A549 treated with dexamethasone at 1 μM for 4 hours (cell line): ENCODE data around the gene SPDYE17. TPM values are rescaled to one million over a fixed set of nuclear protein-coding genes. Genes with fewer than 3 reads are reported as not detected.

ENCODE experiments used
- total RNA-seq: library from RNA; stranded (reverse); fragments of 200-300 nt; extraction: Qiagen RNA extraction; gene quantifications from 5 replicates; pipeline ENCODE4 v1.2.3, GENCODE V29; 2022

Gene SPDYE17
- total RNA-seq, result not detected in 5 replicates

GRCh38 chr7:77032261-77032660 lies at the start of gene SPDYE17:
Gene SPDYE17 (minus strand): TSS chr7:77032361. CDS start chr7:77030570, 1,791 bp downstream.

GRCh38 chr7:77062557-77062956 lies 30.4 kb upstream of the SPDYE17 start, which contains the start of gene SPDYE18:
Gene SPDYE18 (minus strand): TSS chr7:77062558. CDS start chr7:77060512, 2,046 bp downstream.

Other genes with a start within 250 kb of the SPDYE17 start
- gene SPDYE18, start 30.2 kb upstream of the SPDYE17 start, total RNA-seq, result 0.11 to 0.24 TPM (median 0.14 TPM) in 5 replicates
- 0.40 to 0.88 TPM (median 0.60 TPM) in 5 replicates for gene CCDC146, start 90.3 kb upstream of the SPDYE17 start, total RNA-seq
- not detected in 5 replicates for gene FGL2, start 167.5 kb upstream of the SPDYE17 start, total RNA-seq